Kidney (tissue), 22 donors: ENCODE measurements around the gene OR2B3. TPM values are rescaled to one million over a fixed set of nuclear protein-coding genes. Genes with fewer than 3 reads are reported as not detected.

Source experiments
- DNase-seq, 5 donors: peaks; one replicate each; pipeline ENCODE4 v3.0.0-alpha.2; 2013 to 2020
- FAIRE-seq: peaks from 2 replicates; lab custom pipeline; 2012; peaks lifted over from hg19 to GRCh38; lab: Jason Lieb, UNC
- H3K27ac ChIP-seq, 2 donors: one replicate each; pipeline ENCODE4 v1.7.0; 2013; ENCODE audit warnings: low read depth in 2 of 2, low read length in 2 of 2, inconsistent platforms in 1 of 2
- H3K27me3 ChIP-seq: one replicate; pipeline ENCODE4 v1.7.1; 2013; ENCODE audit warnings: low read length, inconsistent platforms; ENCODE audit not compliant: control insufficient read depth, insufficient read depth
- H3K36me3 ChIP-seq, 3 donors: one replicate each; pipeline versions ENCODE4 v1.7.0 to v1.7.1; 2013; ENCODE audit warnings: low read length in 3 of 3, control low read depth in 1 of 3, inconsistent platforms in 1 of 3; ENCODE audit not compliant: insufficient read depth in 3 of 3, control insufficient read depth in 2 of 3
- H3K4me1 ChIP-seq, 3 donors: one replicate each; pipeline versions ENCODE4 v1.7.0 to v1.7.1; 2013; ENCODE audit warnings: low read length in 3 of 3, inconsistent platforms in 1 of 3, low read depth in 1 of 3; ENCODE audit not compliant: control insufficient read depth in 2 of 3, insufficient read depth in 2 of 3
- H3K4me3 ChIP-seq, 3 donors: one replicate each; pipeline versions ENCODE4 v1.7.0 to v1.8.1; 2013; ENCODE audit warnings: low read length in 3 of 3, control low read depth in 1 of 3, inconsistent platforms in 1 of 3
- H3K9ac ChIP-seq, 3 donors: one replicate each; pipeline versions ENCODE4 v1.7.0 to v1.7.1; 2013; ENCODE audit warnings: low read length in 3 of 3, control low read depth in 1 of 3, inconsistent platforms in 1 of 3
- H3K9me3 ChIP-seq, 3 donors: one replicate each; pipeline versions ENCODE4 v1.7.0 to v1.7.1; 2013; ENCODE audit warnings: low read length in 3 of 3, control low read depth in 1 of 3, inconsistent platforms in 1 of 3; ENCODE audit not compliant: control insufficient read depth in 2 of 3, insufficient read depth in 1 of 3
- CTCF ChIP-seq: IDR thresholded peaks from 3 replicates; pipeline ENCODE4 v1.5.1; 2012; ENCODE audit warnings: mild to moderate bottlenecking, moderate library complexity, borderline replicate concordance; ENCODE audit not compliant: insufficient read depth; ENCODE audit errors: extremely low read depth
- intact Hi-C: fragments of 100-400 bp; cut with DNase I; formaldehyde crosslinking; loops from one replicate; pipeline ENCODE4 v1.11.1; 2022
- long read RNA-seq, 10 donors: library from polyadenylated mRNA in 1 of 10; unstranded in 1 of 10; transcript quantifications; one replicate each; pipeline ENCODE4 v2.0.0 and lab custom pipeline, GENCODE V29; 2021 to 2026
- polyA plus RNA-seq: library from polyadenylated mRNA; stranded (reverse); fragments of 350-450 nt; fragmentation: Illumina TruSeq; extraction: RNeasy Lipid Tissue Mini Kit (QIAGEN cat#74804); gene quantifications from one replicate; pipeline ENCODE4 v1.2.3, GENCODE V29; 2014; ENCODE audit warnings: low read depth, low replicate concordance; ENCODE audit not compliant: insufficient read depth
- total RNA-seq: library from RNA; stranded (reverse); fragmentation: NEBNext Ultra II Directional; extraction: Animal tissue kit (Norgen Biotek cat#: 25700); gene quantifications from one replicate; pipeline ENCODE4 v1.2.1, GENCODE V29; 2021
- donor health status: control.
- donor health status: control.
- donor health status: control.
- donor health status: control.
- donor health status: control.
- donor health status: DM: yes; HTN: yes; CAD: no.
- donor health status: Normal renal cell carcinoma (clear cell type).

Gene OR2B3, protein sequence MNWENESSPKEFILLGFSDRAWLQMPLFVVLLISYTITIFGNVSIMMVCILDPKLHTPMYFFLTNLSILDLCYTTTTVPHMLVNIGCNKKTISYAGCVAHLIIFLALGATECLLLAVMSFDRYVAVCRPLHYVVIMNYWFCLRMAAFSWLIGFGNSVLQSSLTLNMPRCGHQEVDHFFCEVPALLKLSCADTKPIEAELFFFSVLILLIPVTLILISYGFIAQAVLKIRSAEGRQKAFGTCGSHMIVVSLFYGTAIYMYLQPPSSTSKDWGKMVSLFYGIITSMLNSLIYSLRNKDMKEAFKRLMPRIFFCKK
- total RNA-seq (not detected), polyA plus RNA-seq (not detected)
- long read RNA-seq, donor 1 = 0 reads
- long read RNA-seq, donor 2 = 0 reads
- long read RNA-seq, donor 3 = 0 reads
- long read RNA-seq, donor 4 = 0 reads
- long read RNA-seq, donor 5 = 0 reads
- long read RNA-seq, donor 6 = 0 reads
- long read RNA-seq, donor 7 = 0 reads
- long read RNA-seq, donor 8 = 0 reads
- long read RNA-seq, donor 9 = 0 reads
- long read RNA-seq, donor 10 = 0 reads

GRCh38 chr6:29087213-29087612 lies at the start of gene OR2B3:
Gene OR2B3 (minus strand): TSS chr6:29087313. CDS start chr6:29087248, 65 bp downstream.
- H3K27ac ChIP-seq = no peak within 1 kb of the TSS
- TF ChIP-seq CTCF = no peak
- intact Hi-C loops = no loop called here
- no peak within 1 kb of the TSS for H3K9ac ChIP-seq
- H3K4me1 ChIP-seq = no peaks in the 10 kb centered on the region
- FAIRE-seq (no peak), DNase-seq (no peak)
- no peaks in the 10 kb centered on the region for H3K36me3 ChIP-seq
- H3K9me3 ChIP-seq = no peaks in the 10 kb centered on the region
- no peaks in the 10 kb centered on the region for H3K27me3 ChIP-seq
- no peak within 1 kb of the TSS for H3K4me3 ChIP-seq

DNA sequence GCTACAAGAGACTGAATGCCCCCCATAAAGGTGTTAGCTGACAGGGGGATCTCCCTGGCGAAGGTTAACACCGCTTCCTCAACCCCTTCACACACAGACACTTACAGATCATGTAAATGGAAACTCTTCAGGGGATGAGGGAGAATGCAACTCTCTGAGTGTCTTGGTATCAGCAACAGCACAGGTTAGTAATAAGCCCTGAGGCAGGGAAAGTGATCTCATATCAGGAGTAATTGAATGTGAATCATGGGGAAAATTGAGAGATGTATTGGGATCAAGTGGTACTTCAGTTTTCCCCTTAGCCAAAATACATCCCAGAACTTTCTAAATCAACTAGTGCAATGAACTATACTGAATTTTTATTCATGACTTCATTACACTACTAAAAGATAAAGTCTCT lies 44.6 kb upstream of the OR2B3 start:
- FAIRE-seq (no peak), DNase-seq (no peak)
- no peaks in the 10 kb centered on the region for H3K27me3 ChIP-seq
- H3K4me3 ChIP-seq = no peak overlapping the region
- intact Hi-C loops = no loop called here
- H3K4me1 ChIP-seq = no peaks in the 10 kb centered on the region
- H3K9ac ChIP-seq = no peak overlapping the region
- H3K27ac ChIP-seq = no peak overlapping the region
- no peak for TF ChIP-seq CTCF
- no peaks in the 10 kb centered on the region for H3K36me3 ChIP-seq
- H3K9me3 ChIP-seq = no peaks in the 10 kb centered on the region

GRCh38 chr6:29130644-29131043 lies 43.5 kb upstream of the OR2B3 start:
- DNase-seq (peak in 1 of 5 donors; percentile 35), FAIRE-seq (no peak)
- no peaks in the 10 kb centered on the region for H3K4me1 ChIP-seq
- no peak for TF ChIP-seq CTCF
- no peak overlapping the region for H3K4me3 ChIP-seq
- H3K27ac ChIP-seq = no peak overlapping the region
- no peaks in the 10 kb centered on the region for H3K36me3 ChIP-seq
- no peaks in the 10 kb centered on the region for H3K27me3 ChIP-seq
- intact Hi-C loops = no loop called here
- no peaks in the 10 kb centered on the region for H3K9me3 ChIP-seq
- H3K9ac ChIP-seq = no peak overlapping the region
